GM11168 (cell line): ENCODE data around the gene MAML3.

Experiments used
- in situ Hi-C: fragments of 300-500 bp; cut with MboI; formaldehyde crosslinking; loops from one replicate; pipeline ENCODE4 v1.12.0; 2022; ENCODE audit warnings: low sequenced_read_pairs; ENCODE audit not compliant: unreplicated experiment

The MAML3 gene

GRCh38 chr4:140049849-140050637 lies 103.9 kb downstream of the MAML3 start:
- in situ Hi-C loops = no loop called here

GRCh38 chr4:140049024-140049848 lies 104.7 kb downstream of the MAML3 start:
- in situ Hi-C loops = no loop called here

- in situ Hi-C loops = no loop called here
These were observed 105.5 kb downstream of the MAML3 start for GRCh38 chr4:140048419-140048995.

GRCh38 chr4:140047786-140048185 lies 106.2 kb downstream of the MAML3 start:
- in situ Hi-C loops = no loop called here

- in situ Hi-C loops = no loop called here
These were observed 106.9 kb downstream of the MAML3 start for GRCh38 chr4:140047017-140047640.

- in situ Hi-C loops = no loop called here
These were observed 107.4 kb downstream of the MAML3 start for GRCh38 chr4:140046543-140046942.

- in situ Hi-C loops = no loop called here
These were observed 108.0 kb downstream of the MAML3 start for GRCh38 chr4:140046016-140046415.

GRCh38 chr4:140044337-140044902 lies 109.6 kb downstream of the MAML3 start:
- in situ Hi-C loops = no loop called here

- in situ Hi-C loops = no loop called here
These were observed 111.3 kb downstream of the MAML3 start for GRCh38 chr4:140042634-140043033.

- in situ Hi-C loops = no loop called here
These were observed 115.9 kb downstream of the MAML3 start for GRCh38 chr4:140038031-140038533.

GRCh38 chr4:140037353-140038030 lies 116.5 kb downstream of the MAML3 start:
- in situ Hi-C loops = no loop called here

- in situ Hi-C loops = no loop called here
These were observed 122.3 kb downstream of the MAML3 start for GRCh38 chr4:140031706-140032105.

GRCh38 chr4:140031061-140031460 lies 122.9 kb downstream of the MAML3 start:
- in situ Hi-C loops = no loop called here

GRCh38 chr4:140028676-140029517 lies 125.1 kb downstream of the MAML3 start:
- in situ Hi-C loops = no loop called here

- in situ Hi-C loops = no loop called here
These were observed 125.9 kb downstream of the MAML3 start for GRCh38 chr4:140028101-140028500.

- in situ Hi-C loops = no loop called here
These were observed 126.9 kb downstream of the MAML3 start for GRCh38 chr4:140027101-140027500.

- in situ Hi-C loops = no loop called here
These were observed 128.5 kb downstream of the MAML3 start for GRCh38 chr4:140025470-140025869.

GRCh38 chr4:140020457-140021361 lies 133.3 kb downstream of the MAML3 start:
- in situ Hi-C loops = no loop called here
